ENCODE data around the gene SPAG5.

Gene SPAG5

GRCh38 chr17:28598799-28599310, at the start of gene SPAG5:
Gene SPAG5 (minus strand): TSS chr17:28599025. CDS start chr17:28598946, 79 bp downstream.
- TF ChIP-seq EZH2phosphoT487 (conservative IDR thresholded peaks at IDR 0.05; ENCODE audit: low read length) (no peak), CTCF (IDR thresholded peaks at IDR 0.05; ENCODE audit: insufficient read depth, low read length, poor library complexity, severe bottlenecking) (no peak)
- peak within 1 kb of the TSS; percentile 83 for H3K4me2 ChIP-seq (ENCODE audit: low read depth, low read length, poor library complexity, severe bottlenecking)
- peak within 1 kb of the TSS; percentile 90 for H2AFZ ChIP-seq (ENCODE audit: low read depth, low read length, severe bottlenecking)
- H4K20me1 ChIP-seq (ENCODE audit: low read depth, low read length): peaks cover 3% of the 10 kb centered on the region; the same call in 1 of the 2 replicates
- peaks cover 2% of the 10 kb centered on the region; the same call in 1 of the 2 replicates for H3K36me3 ChIP-seq (ENCODE audit: low read length)
- H3K79me2 ChIP-seq (ENCODE audit: insufficient read depth, low read length): peaks cover 33% of the 10 kb centered on the region
- peak within 1 kb of the TSS; percentile 77 for H3K27ac ChIP-seq (ENCODE audit: low read depth, low read length)
- H3K9me3 ChIP-seq (ENCODE audit: insufficient read depth, low read length): no peaks in the 10 kb centered on the region
- H3K9ac ChIP-seq (ENCODE audit: low read length): peak within 1 kb of the TSS; percentile 88
- peaks cover 15% of the 10 kb centered on the region for H3F3A ChIP-seq (ENCODE audit: insufficient read depth)
- peak within 1 kb of the TSS; percentile 91 for H3K4me3 ChIP-seq (ENCODE audit: insufficient read depth, low read length, poor library complexity, severe bottlenecking)
- no peaks in the 10 kb centered on the region for H3K27me3 ChIP-seq (ENCODE audit: low read length)
- no peaks in the 10 kb centered on the region for H3K9me2 ChIP-seq (replicated peaks; ENCODE audit: insufficient read depth, low read length)

GRCh38 chr17:28646039-28646754, 47.4 kb upstream of the SPAG5 start:
- TF ChIP-seq EZH2phosphoT487 (conservative IDR thresholded peaks at IDR 0.05; ENCODE audit: low read length) (no peak), CTCF (IDR thresholded peaks at IDR 0.05; ENCODE audit: insufficient read depth, low read length, poor library complexity, severe bottlenecking) (no peak)
- peak overlapping the region; percentile 85 for H3K9ac ChIP-seq (ENCODE audit: low read length)
- H3F3A ChIP-seq (ENCODE audit: insufficient read depth): peaks cover 19% of the 10 kb centered on the region
- peaks cover 14% of the 10 kb centered on the region for H3K36me3 ChIP-seq (ENCODE audit: low read length)
- H3K9me3 ChIP-seq (ENCODE audit: insufficient read depth, low read length): no peaks in the 10 kb centered on the region
- peaks cover 7% of the 10 kb centered on the region; the same call in 1 of the 2 replicates for H4K20me1 ChIP-seq (ENCODE audit: low read depth, low read length)
- peak overlapping the region; percentile 63 for H3K4me2 ChIP-seq (ENCODE audit: low read depth, low read length, poor library complexity, severe bottlenecking)
- peaks cover 31% of the 10 kb centered on the region for H3K79me2 ChIP-seq (ENCODE audit: insufficient read depth, low read length)
- H3K27ac ChIP-seq (ENCODE audit: low read depth, low read length): peak overlapping the region; percentile 59
- H3K27me3 ChIP-seq (ENCODE audit: low read length): no peaks in the 10 kb centered on the region
- H2AFZ ChIP-seq (ENCODE audit: low read depth, low read length, severe bottlenecking): peak overlapping the region; percentile 62
- no peak overlapping the region for H3K4me3 ChIP-seq (ENCODE audit: insufficient read depth, low read length, poor library complexity, severe bottlenecking)
- no peaks in the 10 kb centered on the region for H3K9me2 ChIP-seq (replicated peaks; ENCODE audit: insufficient read depth, low read length)

- Histone ChIP-seq H3K4me3 (ENCODE audit: insufficient read depth, low read length, poor library complexity, severe bottlenecking) (peak overlapping the region; percentile 65), H3K9me2 (replicated peaks; ENCODE audit: insufficient read depth, low read length) (no peaks in the 10 kb centered on the region), H3F3A (ENCODE audit: insufficient read depth) (peaks cover 19% of the 10 kb centered on the region), H3K79me2 (ENCODE audit: insufficient read depth, low read length) (peaks cover 32% of the 10 kb centered on the region), H3K27ac (ENCODE audit: low read depth, low read length) (peak overlapping the region; percentile 59), H4K20me1 (ENCODE audit: low read depth, low read length) (peaks cover 7% of the 10 kb centered on the region; the same call in 1 of the 2 replicates), H3K36me3 (ENCODE audit: low read length) (peaks cover 20% of the 10 kb centered on the region), H3K4me2 (ENCODE audit: low read depth, low read length, poor library complexity, severe bottlenecking) (peak overlapping the region; percentile 63), H2AFZ (ENCODE audit: low read depth, low read length, severe bottlenecking) (no peak overlapping the region), H3K9ac (ENCODE audit: low read length) (peak overlapping the region; percentile 85), H3K27me3 (ENCODE audit: low read length) (no peaks in the 10 kb centered on the region), H3K9me3 (ENCODE audit: insufficient read depth, low read length) (no peaks in the 10 kb centered on the region)
- TF ChIP-seq EZH2phosphoT487 (conservative IDR thresholded peaks at IDR 0.05; ENCODE audit: low read length): no peak
- TF ChIP-seq CTCF (IDR thresholded peaks at IDR 0.05; ENCODE audit: insufficient read depth, low read length, poor library complexity, severe bottlenecking): no peak
These were observed 46.7 kb upstream of the SPAG5 start for GRCh38 chr17:28645576-28645939.
